Body of pancreas (tissue), 4 donors: Measurements from ENCODE around the gene MARCO.

Experiments
- CTCF ChIP-seq, 7 experiments: fragments of 450-650 bp in 4 of 7; fragments of 200-600 bp in 3 of 7; sonication (generic) in 3 of 7; IDR thresholded peaks; one replicate each; pipeline ENCODE4 v1.5.1; 2016 to 2019; ENCODE audit warnings: antibody characterized with exemption in 7 of 7
- POLR2A ChIP-seq, 3 donors: fragments of 450-650 bp; IDR thresholded peaks; one replicate each; pipeline ENCODE4 v1.6.1; 2016; ENCODE audit warnings: antibody characterized with exemption in 3 of 3, mild to moderate bottlenecking in 2 of 3

- TF ChIP-seq CTCF (IDR thresholded peaks at IDR 0.05) (no peak), POLR2A (IDR thresholded peaks at IDR 0.05) (no peak)
Measured at GRCh38 chr2:118967124-118967880, 25.3 kb downstream of the MARCO start.
